Neuron (in vitro differentiated cells): ENCODE results near the gene SIRPD.
"Not testable (repeated sequence)": the region's sequence is repeated elsewhere in the genome, so short reads cannot be mapped to it uniquely, and the experiment has no call there.

ENCODE experiments used
- H2AFZ ChIP-seq: one replicate; pipeline ENCODE4 v1.6.1; 2013; ENCODE audit warnings: low read depth, mild to moderate bottlenecking, inconsistent platforms, low read length, moderate library complexity
- H3K27me3 ChIP-seq: one replicate; pipeline ENCODE4 v1.6.1; 2013; ENCODE audit warnings: low read length; ENCODE audit not compliant: insufficient read depth
- H3K36me3 ChIP-seq: one replicate; pipeline ENCODE4 v1.6.1; 2013; ENCODE audit warnings: low read length; ENCODE audit not compliant: insufficient read depth
- H3K4me1 ChIP-seq: one replicate; pipeline ENCODE4 v1.6.1; 2013; ENCODE audit warnings: low read length; ENCODE audit not compliant: insufficient read depth
- H3K4me3 ChIP-seq: 2 replicates; pipeline ENCODE4 v1.5.1; 2013; ENCODE audit warnings: mild to moderate bottlenecking, low read length, moderate library complexity
- H3K9me3 ChIP-seq: one replicate; pipeline ENCODE4 v1.6.1; 2013; ENCODE audit warnings: low read length

Gene SIRPD

DNA sequence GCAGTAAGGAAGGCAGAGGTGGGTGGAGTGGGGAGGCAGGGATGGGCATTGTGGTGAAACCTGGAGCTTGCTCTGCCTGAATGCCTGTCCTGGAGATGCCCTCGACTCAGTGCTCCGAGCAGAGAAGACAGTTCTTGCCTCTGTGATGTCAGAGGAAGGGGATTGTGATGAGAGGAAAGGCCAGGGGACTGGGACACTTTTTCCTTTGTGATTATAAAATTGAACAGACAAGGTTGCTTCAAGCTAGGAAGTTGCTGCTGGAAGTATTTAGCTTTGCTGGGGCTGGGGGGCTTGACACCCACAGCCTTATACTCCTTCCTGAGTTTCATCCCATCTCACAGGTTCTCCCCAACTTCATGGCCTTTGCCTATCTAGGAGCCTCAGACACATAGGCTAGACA, at the start of gene SIRPD:
SIRPD (minus strand) TSS at position 101 of the 400 bp plus-strand sequence; CDS start at position 49, 52 bp downstream.
- no peaks in the 10 kb centered on the region for H3K9me3 ChIP-seq
- H3K4me3 ChIP-seq: no peak within 1 kb of the TSS
- H2AFZ ChIP-seq: no peak within 1 kb of the TSS
- H3K27me3 ChIP-seq: peaks cover 8% of the 10 kb centered on the region
- no peaks in the 10 kb centered on the region for H3K36me3 ChIP-seq
- H3K4me1 ChIP-seq: no peaks in the 10 kb centered on the region

DNA sequence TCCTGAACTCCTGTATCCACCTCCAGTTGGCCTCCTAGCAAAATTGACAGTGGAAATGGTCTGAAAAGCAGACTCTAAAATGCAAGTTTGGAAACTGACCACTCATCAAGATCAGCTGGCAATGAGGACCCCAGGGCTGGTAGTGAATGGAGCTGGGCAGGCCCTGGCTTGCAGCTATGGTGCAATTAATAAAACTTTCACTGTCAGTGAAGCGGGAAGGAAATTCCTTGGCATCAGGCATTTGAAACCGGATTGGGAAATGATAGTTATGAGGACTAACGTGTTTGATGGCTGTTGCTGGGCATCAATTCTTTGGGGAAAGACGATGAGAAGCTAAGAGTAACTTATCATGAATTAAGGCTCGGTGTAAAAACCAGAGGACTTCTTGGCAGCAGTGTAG, 43.2 kb upstream of the SIRPD start:
- Histone ChIP-seq H3K9me3 (no peaks in the 10 kb centered on the region), H3K4me1 (no peaks in the 10 kb centered on the region), H3K4me3 (no peak overlapping the region), H2AFZ (no peak overlapping the region), H3K27me3 (no peaks in the 10 kb centered on the region), H3K36me3 (no peaks in the 10 kb centered on the region)

DNA sequence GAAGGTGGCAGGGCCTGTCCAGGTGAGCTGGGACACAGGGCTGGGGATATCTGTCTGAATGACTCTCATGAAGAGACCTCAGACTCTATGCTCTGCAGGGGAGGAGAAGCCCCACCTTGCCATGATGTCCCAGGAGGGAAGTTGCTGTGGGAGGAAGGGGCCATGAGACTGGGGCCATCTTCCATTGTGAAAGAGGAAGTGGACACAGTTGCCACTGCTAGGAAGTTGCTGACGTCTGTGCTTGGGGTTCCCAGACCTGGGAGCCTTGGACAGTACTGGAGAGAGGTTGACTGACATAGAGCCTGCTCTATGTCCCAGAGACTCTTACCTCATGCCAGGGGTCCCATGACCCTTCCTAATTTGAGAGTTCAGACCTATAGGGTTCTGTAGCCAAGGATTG, 37.8 kb upstream of the SIRPD start:
- Histone ChIP-seq H3K4me3 (no peak overlapping the region), H2AFZ (no peak overlapping the region), H3K9me3 (no peaks in the 10 kb centered on the region), H3K36me3 (no peaks in the 10 kb centered on the region), H3K4me1 (no peaks in the 10 kb centered on the region), H3K27me3 (no peaks in the 10 kb centered on the region)

DNA sequence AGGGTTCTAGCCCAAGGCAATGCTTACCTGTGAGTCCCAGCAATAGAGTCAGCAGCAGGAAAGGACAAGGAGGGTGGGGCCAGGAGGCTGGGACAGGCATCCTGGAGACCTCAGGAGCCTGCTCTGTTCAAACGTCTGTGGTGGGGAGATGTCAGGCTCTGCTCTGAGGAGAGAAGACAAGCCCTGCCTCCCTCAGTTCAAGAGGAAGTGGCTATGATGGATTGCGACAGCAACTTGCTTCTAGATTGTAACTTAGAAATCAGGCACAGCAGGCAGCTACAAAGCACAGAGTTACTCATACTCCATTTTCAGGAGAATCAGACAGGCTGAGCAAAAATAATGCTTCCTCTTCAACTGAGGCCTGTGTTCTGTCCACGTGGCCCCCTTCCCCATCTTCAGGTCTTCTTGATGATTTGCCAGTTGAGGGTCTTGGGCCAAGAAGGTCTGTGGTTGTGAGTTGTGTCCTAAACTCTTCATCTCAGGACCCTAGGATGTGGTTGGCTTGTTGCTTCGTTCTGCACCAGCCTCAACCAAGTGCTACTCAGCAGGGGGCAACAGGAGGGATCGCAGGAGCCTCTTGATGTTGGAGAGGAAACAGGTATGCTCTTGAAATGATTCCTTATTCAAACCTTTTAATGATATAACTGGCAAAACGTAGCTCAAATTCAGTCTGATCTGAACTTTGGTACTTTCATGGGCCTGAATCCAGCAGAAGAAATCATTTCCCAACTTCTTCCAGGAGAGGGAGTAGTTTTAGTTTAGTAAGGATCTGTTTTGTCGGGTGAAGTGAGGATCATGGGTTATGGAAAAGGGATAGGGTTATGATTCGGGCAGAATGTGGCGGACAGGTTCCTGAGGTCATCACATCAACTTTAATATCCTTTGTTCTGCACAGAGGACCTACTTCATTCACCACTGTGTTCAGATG, 31.3 kb upstream of the SIRPD start:
- H2AFZ ChIP-seq: no peak overlapping the region
- no peaks in the 10 kb centered on the region for H3K9me3 ChIP-seq
- no peak overlapping the region for H3K4me3 ChIP-seq
- H3K36me3 ChIP-seq: no peaks in the 10 kb centered on the region
- no peaks in the 10 kb centered on the region for H3K4me1 ChIP-seq
- H3K27me3 ChIP-seq: no peaks in the 10 kb centered on the region

DNA sequence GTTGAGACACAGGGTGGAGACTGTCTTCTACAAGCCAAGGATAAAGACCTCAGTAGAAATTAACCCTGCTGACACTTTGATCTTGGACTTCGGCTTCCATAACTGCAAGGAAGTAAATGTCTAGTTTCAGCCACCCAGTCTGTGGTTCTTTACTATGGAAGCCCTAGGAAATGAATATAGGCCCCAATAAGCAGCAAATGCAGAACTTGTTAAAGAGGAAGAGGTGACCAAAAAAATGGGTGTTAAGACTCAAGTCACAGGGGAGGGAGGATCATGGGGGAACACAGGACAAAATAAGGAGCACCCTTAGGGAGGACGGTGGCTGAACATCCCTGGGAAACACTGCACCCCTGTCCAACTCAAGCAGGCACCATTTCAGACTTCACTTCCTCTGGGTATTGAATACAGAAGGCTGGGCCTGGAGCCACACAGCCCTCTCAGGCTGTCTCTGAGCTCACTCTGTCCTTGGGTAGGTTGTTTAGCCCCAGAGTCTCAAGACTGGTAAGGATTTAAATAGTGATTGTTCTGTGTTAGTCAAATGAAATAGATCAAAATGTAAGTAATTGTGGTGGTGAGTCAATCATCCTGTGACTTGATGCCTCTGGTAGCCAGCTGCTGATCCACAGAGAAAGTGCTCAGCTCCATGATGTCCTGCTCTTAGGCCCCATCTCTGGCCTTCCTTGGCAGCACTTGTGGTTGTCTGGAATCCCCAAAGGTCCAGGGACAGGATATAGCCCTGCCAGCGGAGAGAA, 30.5 kb upstream of the SIRPD start:
- H2AFZ ChIP-seq: no peak overlapping the region
- H3K27me3 ChIP-seq: no peaks in the 10 kb centered on the region
- no peaks in the 10 kb centered on the region for H3K36me3 ChIP-seq
- H3K4me1 ChIP-seq: no peaks in the 10 kb centered on the region
- H3K9me3 ChIP-seq: no peaks in the 10 kb centered on the region
- H3K4me3 ChIP-seq: no peak overlapping the region

DNA sequence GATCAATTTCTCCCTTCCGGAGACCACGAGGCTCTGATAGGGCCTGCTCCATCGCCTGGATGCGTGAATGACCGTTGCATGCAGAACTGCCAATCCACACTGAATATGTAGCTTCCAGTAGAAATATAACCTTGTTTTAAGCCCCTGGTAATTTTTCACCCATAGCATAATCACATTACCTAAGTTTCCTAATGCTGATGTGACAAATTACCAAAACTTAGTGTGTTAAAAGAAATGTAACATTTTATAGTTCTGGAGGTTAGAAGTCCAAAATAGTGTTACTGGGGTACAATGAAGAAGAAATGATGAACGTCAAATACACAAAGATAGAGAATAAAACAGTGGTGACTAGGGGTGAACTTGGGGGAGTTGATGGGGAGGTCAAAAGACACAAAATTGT, 22.0 kb upstream of the SIRPD start:
- Histone ChIP-seq H3K27me3 (peaks cover 2% of the 10 kb centered on the region), H3K4me1 (no peaks in the 10 kb centered on the region), H3K36me3 (no peaks in the 10 kb centered on the region), H2AFZ (no peak overlapping the region), H3K9me3 (no peaks in the 10 kb centered on the region), H3K4me3 (no peak overlapping the region)

DNA sequence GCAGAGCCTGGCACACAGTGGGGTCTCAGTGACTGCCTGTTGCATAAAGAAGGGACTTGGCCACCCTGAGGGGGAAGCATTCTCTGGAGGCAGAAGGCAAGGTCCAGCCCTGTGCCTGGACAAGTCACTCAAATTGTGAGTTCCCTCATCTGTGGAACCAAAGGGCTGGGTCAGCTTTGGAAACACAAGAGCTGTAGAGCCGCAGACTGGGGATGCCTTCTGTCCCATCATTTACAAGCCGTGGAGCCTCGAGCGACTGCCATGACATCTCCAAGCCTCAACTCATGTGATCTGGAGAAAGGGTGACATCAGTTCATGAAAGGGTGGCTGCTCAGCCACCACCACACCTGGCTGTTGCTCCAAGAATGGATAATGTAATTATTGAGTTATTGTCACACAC, 20.4 kb upstream of the SIRPD start:
- Histone ChIP-seq H2AFZ (no peak overlapping the region), H3K4me3 (no peak overlapping the region), H3K27me3 (peaks cover 2% of the 10 kb centered on the region), H3K9me3 (no peaks in the 10 kb centered on the region), H3K36me3 (no peaks in the 10 kb centered on the region), H3K4me1 (no peaks in the 10 kb centered on the region)

DNA sequence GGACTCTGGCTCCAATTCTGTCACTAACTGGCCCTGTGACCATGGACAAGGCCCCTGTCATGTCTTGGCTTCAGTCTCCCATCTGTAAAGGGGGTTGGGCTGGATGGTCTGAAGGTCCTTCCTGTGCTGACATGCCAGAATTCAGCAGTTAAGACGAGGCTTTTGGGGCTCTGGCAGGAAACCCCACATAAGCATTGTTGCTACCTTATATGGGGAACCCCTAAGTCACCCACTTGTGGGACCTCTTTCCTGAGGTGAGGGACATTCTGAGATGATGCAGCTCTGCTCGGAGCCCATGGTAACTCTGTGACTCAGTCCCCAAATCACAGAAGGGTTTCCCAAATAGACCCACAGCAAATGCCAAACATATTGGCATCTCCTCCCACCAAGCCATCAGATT, 19.8 kb upstream of the SIRPD start:
- not testable (repeated sequence) for H3K4me1 ChIP-seq

DNA sequence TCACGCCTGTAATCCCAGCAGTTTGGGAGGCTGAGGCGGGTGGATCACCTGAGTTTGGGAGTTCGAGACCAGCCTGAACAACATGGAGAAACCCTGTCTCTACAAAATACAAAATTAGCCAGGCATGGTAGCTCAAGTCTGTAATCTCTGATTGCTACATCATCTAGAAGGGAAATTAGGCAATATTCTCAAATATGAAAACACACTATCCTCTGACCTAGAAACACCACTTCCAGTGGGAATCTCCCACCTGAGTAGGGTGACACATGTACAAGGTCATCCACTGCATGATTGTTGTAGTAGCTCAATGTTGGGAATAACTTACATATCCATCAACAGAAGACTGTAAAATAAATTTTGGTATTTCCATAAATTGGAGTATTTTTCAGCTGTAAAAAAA, 19.1 kb upstream of the SIRPD start:
- Histone ChIP-seq H3K36me3 (no peaks in the 10 kb centered on the region), H3K27me3 (peaks cover 2% of the 10 kb centered on the region), H2AFZ (no peak overlapping the region), H3K4me1 (no peaks in the 10 kb centered on the region), H3K4me3 (no peak overlapping the region), H3K9me3 (no peaks in the 10 kb centered on the region)

More for the DNA sequence above, 19.8 kb upstream of the SIRPD start:
- not testable (repeated sequence) for H3K9me3 ChIP-seq, H3K4me3 ChIP-seq, H3K27me3 ChIP-seq, H3K36me3 ChIP-seq, H2AFZ ChIP-seq

DNA sequence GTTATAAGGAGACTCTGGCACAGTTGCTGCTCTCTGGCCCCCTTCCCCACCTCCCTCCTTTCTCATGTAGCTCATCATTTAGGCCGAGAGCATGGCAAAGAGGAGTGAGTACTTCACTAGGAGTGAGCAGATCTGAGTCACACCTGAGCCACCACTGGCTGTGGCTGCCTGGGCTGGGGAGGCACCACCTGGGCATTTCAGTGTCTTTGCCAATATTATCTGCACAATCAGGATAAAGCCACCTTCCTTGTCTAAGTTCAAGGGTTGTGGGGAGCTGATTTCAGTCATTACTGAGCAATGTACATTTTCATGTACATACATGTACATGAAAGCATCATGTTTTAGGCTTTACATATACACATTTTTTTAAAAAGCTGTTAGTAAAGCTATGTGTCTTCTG, 18.5 kb upstream of the SIRPD start:
- H3K36me3 ChIP-seq, H3K27me3 ChIP-seq, H3K4me1 ChIP-seq, H2AFZ ChIP-seq, H3K4me3 ChIP-seq, H3K9me3 ChIP-seq: not testable (repeated sequence)

DNA sequence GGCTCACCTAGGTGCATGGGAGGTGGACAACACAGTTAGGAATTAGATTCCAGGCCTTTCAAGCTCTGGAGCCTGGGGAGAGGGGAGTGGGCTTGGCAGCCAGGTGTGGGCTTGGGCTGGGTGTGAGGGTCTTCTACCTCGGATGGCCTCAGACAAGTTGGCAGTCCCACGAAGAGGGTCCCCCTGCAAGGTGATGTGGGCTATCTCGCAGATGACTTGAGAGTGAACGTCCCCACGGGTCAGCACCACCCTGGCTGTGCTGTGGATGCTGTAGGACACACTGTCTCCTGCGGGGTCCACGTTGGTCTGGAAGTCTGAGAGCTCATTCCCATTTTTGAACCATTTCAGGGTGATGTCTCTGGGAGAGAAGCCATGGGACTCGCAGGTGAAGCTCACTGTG, 14.1 kb upstream of the SIRPD start:
- not testable (repeated sequence) for H3K9me3 ChIP-seq, H3K4me1 ChIP-seq, H3K27me3 ChIP-seq, H2AFZ ChIP-seq, H3K4me3 ChIP-seq, H3K36me3 ChIP-seq

DNA sequence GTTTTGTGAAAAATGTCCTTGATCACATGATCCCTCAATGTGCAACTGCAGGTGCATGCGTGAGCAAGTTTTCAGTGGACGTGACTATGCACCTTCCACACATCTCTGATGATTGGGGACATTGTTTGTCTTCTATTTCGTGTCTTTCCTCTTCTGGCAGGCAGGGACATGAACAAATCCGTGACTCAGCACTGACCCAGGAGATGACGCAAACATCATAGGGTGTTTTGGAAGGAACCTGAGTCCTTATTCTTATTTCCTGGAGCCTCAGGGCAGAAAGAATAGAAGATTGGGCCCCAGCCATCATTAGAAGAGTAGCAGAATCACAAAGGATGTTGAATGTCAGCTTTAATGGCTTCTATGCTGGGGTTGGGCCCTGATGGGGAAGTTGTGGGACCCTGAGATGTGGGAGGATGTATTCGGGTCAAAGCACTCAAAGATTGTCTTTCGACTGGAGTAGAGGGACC, 11.9 kb upstream of the SIRPD start:
- Histone ChIP-seq H2AFZ (no peak overlapping the region), H3K4me3 (no peak overlapping the region), H3K36me3 (no peaks in the 10 kb centered on the region), H3K4me1 (no peaks in the 10 kb centered on the region), H3K9me3 (no peaks in the 10 kb centered on the region), H3K27me3 (peaks cover 4% of the 10 kb centered on the region)

DNA sequence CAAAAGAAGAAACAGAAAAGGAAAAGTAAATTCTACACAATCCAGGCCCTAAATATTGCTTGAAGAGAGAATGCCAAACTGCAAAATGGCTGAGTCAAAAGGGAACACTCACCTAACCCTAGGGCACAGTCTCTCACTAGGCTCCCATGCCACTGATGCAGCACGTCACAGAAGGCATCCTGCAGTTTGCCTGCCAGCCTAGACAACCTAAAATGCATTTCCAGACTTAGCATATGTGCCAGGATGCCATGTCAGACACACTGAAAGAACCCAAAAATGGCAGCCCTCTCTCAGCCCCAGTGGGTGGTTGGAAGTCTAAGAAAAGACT, 10.6 kb upstream of the SIRPD start:
- Histone ChIP-seq H3K4me1 (no peaks in the 10 kb centered on the region), H2AFZ (no peak overlapping the region), H3K27me3 (peaks cover 4% of the 10 kb centered on the region), H3K9me3 (no peaks in the 10 kb centered on the region), H3K4me3 (no peak overlapping the region), H3K36me3 (no peaks in the 10 kb centered on the region)
